IPS-18a (cell line): Measurements from ENCODE around the gene PMVK.

ENCODE experiments used
- H3K27ac ChIP-seq: one replicate; pipeline ENCODE4 v1.5.1; 2013; ENCODE audit warnings: low read length
- H3K27me3 ChIP-seq: one replicate; pipeline ENCODE4 v1.6.1; 2013; ENCODE audit warnings: mild to moderate bottlenecking, low read length; ENCODE audit not compliant: control insufficient read depth, insufficient read depth
- H3K36me3 ChIP-seq: one replicate; pipeline ENCODE4 v1.6.1; 2013; ENCODE audit warnings: low read depth, low read length; ENCODE audit not compliant: control insufficient read depth
- H3K4me1 ChIP-seq: one replicate; pipeline ENCODE4 v1.6.1; 2013; ENCODE audit warnings: low read depth, low read length; ENCODE audit not compliant: control insufficient read depth
- H3K4me3 ChIP-seq: one replicate; pipeline ENCODE4 v1.5.1; 2013; ENCODE audit warnings: low read length
- H3K9ac ChIP-seq: one replicate; pipeline ENCODE4 v1.6.1; 2013; ENCODE audit warnings: mild to moderate bottlenecking, low read length, moderate library complexity
- H3K9me3 ChIP-seq: one replicate; pipeline ENCODE4 v1.6.1; 2013; ENCODE audit warnings: low read depth, low read length; ENCODE audit not compliant: control insufficient read depth

Gene PMVK

GRCh38 chr1:154941333-154942013 is 5.0 kb upstream of the PMVK start:
- Histone ChIP-seq H3K36me3 (no peaks in the 10 kb centered on the region), H3K4me1 (peaks cover 12% of the 10 kb centered on the region), H3K9me3 (no peaks in the 10 kb centered on the region), H3K27ac (no peak overlapping the region), H3K27me3 (no peaks in the 10 kb centered on the region), H3K4me3 (no peak overlapping the region), H3K9ac (no peak overlapping the region)

GRCh38 chr1:154940651-154941194 is 4.2 kb upstream of the PMVK start:
- Histone ChIP-seq H3K9ac (no peak overlapping the region), H3K27me3 (no peaks in the 10 kb centered on the region), H3K4me3 (no peak overlapping the region), H3K27ac (no peak overlapping the region), H3K36me3 (no peaks in the 10 kb centered on the region), H3K4me1 (peaks cover 12% of the 10 kb centered on the region), H3K9me3 (no peaks in the 10 kb centered on the region)

GRCh38 chr1:154940213-154940560 is 3.7 kb upstream of the PMVK start:
- H3K9ac ChIP-seq, result no peak overlapping the region
- no peaks in the 10 kb centered on the region for H3K36me3 ChIP-seq
- H3K27me3 ChIP-seq, result no peaks in the 10 kb centered on the region
- H3K27ac ChIP-seq, result no peak overlapping the region
- no peaks in the 10 kb centered on the region for H3K9me3 ChIP-seq
- no peak overlapping the region for H3K4me3 ChIP-seq
- peaks cover 12% of the 10 kb centered on the region for H3K4me1 ChIP-seq

DNA sequence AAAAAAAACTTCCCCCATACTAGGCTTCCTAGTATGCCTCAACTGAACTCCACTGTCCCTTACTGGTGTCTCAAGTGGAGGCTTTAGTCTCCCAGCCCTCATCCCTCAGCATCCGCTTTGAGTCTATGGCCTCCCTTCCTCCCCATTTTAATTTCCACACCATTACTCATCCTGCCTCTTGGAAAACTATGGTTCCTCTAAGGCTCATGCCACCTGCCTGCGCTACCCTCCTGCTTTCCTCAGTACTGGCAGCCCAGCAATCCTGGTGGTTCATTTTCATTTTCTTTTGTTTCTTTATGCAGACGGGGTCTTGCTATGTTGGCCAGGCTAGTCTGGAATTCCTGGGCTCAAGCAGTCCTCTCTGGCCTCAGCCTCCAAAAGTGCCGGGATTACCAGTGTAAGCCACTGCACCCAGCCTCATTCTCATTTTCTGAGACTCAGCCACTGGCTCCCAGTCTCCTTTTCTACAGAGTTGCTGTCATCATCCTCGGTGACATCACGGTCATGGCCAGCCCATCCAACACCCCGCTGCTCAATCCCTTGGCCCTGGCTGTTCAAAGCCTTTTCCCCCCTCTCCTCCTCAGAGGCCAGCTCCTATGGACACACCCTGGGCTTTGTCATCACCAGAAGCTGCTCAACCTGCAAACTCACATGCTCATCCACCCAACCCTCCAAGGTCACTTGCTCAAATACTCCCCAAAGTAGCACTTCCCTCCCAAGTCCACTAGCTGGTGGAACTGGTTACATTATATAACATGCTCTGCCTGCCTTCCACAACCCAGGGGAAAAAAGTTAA is 2.3 kb upstream of the PMVK start:
- H3K36me3 ChIP-seq, result no peaks in the 10 kb centered on the region
- no peaks in the 10 kb centered on the region for H3K9me3 ChIP-seq
- no peaks in the 10 kb centered on the region for H3K27me3 ChIP-seq
- no peak overlapping the region for H3K27ac ChIP-seq
- H3K4me3 ChIP-seq, result no peak overlapping the region
- peaks cover 12% of the 10 kb centered on the region for H3K4me1 ChIP-seq
- H3K9ac ChIP-seq, result no peak overlapping the region

- no peaks in the 10 kb centered on the region for H3K27me3 ChIP-seq
- H3K9ac ChIP-seq, result peak overlapping the region; percentile 95
- H3K9me3 ChIP-seq, result no peaks in the 10 kb centered on the region
- no peak overlapping the region for H3K27ac ChIP-seq
- peak overlapping the region; percentile 90 for H3K4me3 ChIP-seq
- peaks cover 12% of the 10 kb centered on the region for H3K4me1 ChIP-seq
- H3K36me3 ChIP-seq, result no peaks in the 10 kb centered on the region
These were observed 1.5 kb upstream of the PMVK start for GRCh38 chr1:154937988-154938386.

- no peaks in the 10 kb centered on the region for H3K27me3 ChIP-seq
- H3K9ac ChIP-seq, result peak overlapping the region; percentile 95
- peak overlapping the region; percentile 100 for H3K27ac ChIP-seq
- peak overlapping the region; percentile 90 for H3K4me3 ChIP-seq
- no peaks in the 10 kb centered on the region for H3K9me3 ChIP-seq
- no peaks in the 10 kb centered on the region for H3K36me3 ChIP-seq
- H3K4me1 ChIP-seq, result peaks cover 12% of the 10 kb centered on the region
These were observed 817 bp upstream of the PMVK start for GRCh38 chr1:154937085-154937987.

DNA sequence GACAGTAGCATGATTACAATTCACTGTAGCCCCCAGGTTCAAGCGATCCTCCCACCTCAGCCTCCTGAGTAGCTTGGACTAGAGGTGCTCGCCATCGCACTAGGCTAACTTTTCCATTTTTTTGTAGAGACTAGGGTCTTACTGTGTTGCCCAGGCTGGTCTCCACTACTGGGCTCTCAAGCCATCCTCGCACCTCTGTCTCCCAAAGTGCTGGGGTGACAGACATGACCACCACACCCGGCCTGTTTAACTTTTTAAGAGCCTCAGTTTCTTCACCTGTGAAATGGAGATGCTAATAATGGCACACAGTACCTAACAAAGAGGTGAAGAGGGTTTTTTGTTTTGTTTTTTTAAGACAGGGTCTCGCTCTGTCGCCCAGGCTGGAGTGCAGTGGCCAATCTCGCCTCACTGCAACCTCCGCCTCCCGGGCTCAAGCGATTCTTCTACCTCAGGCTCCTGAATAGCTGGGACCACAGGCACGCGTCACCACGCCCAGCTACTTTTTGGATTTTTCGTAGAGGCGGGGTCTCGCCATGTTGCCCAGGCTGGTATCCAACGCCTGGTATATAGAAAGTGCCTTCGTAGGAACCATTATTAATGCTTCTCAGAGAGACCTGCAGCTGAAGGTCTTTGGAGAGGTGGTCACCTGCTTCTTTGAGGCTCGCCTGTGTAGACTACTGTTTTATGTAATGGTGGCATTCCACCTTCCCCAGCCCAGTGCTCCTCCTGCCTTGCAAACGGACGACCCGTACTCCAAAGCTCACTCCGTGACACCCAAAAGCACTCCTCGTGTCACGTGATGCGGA is 567 bp downstream of the PMVK start:
- Histone ChIP-seq H3K27me3 (no peaks in the 10 kb centered on the region), H3K36me3 (no peaks in the 10 kb centered on the region), H3K4me1 (peaks cover 12% of the 10 kb centered on the region), H3K4me3 (peak overlapping the region; percentile 90), H3K9me3 (no peaks in the 10 kb centered on the region), H3K27ac (peak overlapping the region; percentile 100), H3K9ac (peak overlapping the region; percentile 95)

- Histone ChIP-seq H3K4me3 (no peak overlapping the region), H3K27me3 (no peaks in the 10 kb centered on the region), H3K9me3 (no peaks in the 10 kb centered on the region), H3K36me3 (no peaks in the 10 kb centered on the region), H3K9ac (no peak overlapping the region), H3K27ac (no peak overlapping the region), H3K4me1 (peaks cover 6% of the 10 kb centered on the region)
These were observed 2.1 kb downstream of the PMVK start for GRCh38 chr1:154934358-154934948.

- Histone ChIP-seq H3K4me3 (no peak overlapping the region), H3K9me3 (no peaks in the 10 kb centered on the region), H3K9ac (no peak overlapping the region), H3K27ac (no peak overlapping the region), H3K36me3 (no peaks in the 10 kb centered on the region), H3K27me3 (no peaks in the 10 kb centered on the region), H3K4me1 (no peaks in the 10 kb centered on the region)
These were observed 4.5 kb downstream of the PMVK start for GRCh38 chr1:154931940-154932487.

GRCh38 chr1:154926201-154926600 is 10.3 kb downstream of the PMVK start:
- H3K4me3 ChIP-seq, result no peak overlapping the region
- no peak overlapping the region for H3K9ac ChIP-seq
- H3K9me3 ChIP-seq, result no peaks in the 10 kb centered on the region
- no peaks in the 10 kb centered on the region for H3K4me1 ChIP-seq
- no peaks in the 10 kb centered on the region for H3K27me3 ChIP-seq
- no peak overlapping the region for H3K27ac ChIP-seq
- H3K36me3 ChIP-seq, result peaks cover 14% of the 10 kb centered on the region
